Measurements from ENCODE around the gene PIGR.

The PIGR gene

GRCh38 chr1:206967096-206967849 lies 21.0 kb upstream of the PIGR start:
- Mint-ChIP-seq H3K4me1 (ENCODE audit: low read depth) (peaks cover 32% of the 10 kb centered on the region), H3K27me3 (no peaks in the 10 kb centered on the region), H3K4me3 (no peak overlapping the region), H3K36me3 (ENCODE audit: low read depth) (no peaks in the 10 kb centered on the region), H3K9me3 (no peaks in the 10 kb centered on the region), H3K27ac (peak overlapping the region; percentile 34)
- DNase-seq: no peak

- no peak overlapping the region for H3K27ac Mint-ChIP-seq
- H3K36me3 Mint-ChIP-seq (ENCODE audit: low read depth): no peaks in the 10 kb centered on the region
- no peak for DNase-seq
- no peaks in the 10 kb centered on the region for H3K27me3 Mint-ChIP-seq
- no peaks in the 10 kb centered on the region for H3K9me3 Mint-ChIP-seq
- H3K4me1 Mint-ChIP-seq (ENCODE audit: low read depth): peaks cover 35% of the 10 kb centered on the region
- H3K4me3 Mint-ChIP-seq: no peak overlapping the region
These were observed 19.5 kb upstream of the PIGR start for GRCh38 chr1:206965781-206966180.

GRCh38 chr1:206963740-206964139 lies 17.5 kb upstream of the PIGR start:
- Mint-ChIP-seq H3K27ac (no peak overlapping the region), H3K4me3 (no peak overlapping the region), H3K27me3 (no peaks in the 10 kb centered on the region), H3K4me1 (ENCODE audit: low read depth) (peaks cover 35% of the 10 kb centered on the region), H3K36me3 (ENCODE audit: low read depth) (no peaks in the 10 kb centered on the region), H3K9me3 (no peaks in the 10 kb centered on the region)
- DNase-seq: no peak

GRCh38 chr1:206963119-206963712 lies 16.9 kb upstream of the PIGR start:
- H3K27ac Mint-ChIP-seq: no peak overlapping the region
- H3K9me3 Mint-ChIP-seq: no peaks in the 10 kb centered on the region
- H3K27me3 Mint-ChIP-seq: no peaks in the 10 kb centered on the region
- no peak for DNase-seq
- H3K36me3 Mint-ChIP-seq (ENCODE audit: low read depth): no peaks in the 10 kb centered on the region
- H3K4me1 Mint-ChIP-seq (ENCODE audit: low read depth): peaks cover 32% of the 10 kb centered on the region
- no peak overlapping the region for H3K4me3 Mint-ChIP-seq

GRCh38 chr1:206962272-206962671 lies 16.0 kb upstream of the PIGR start:
- no peak overlapping the region for H3K27ac Mint-ChIP-seq
- H3K4me3 Mint-ChIP-seq: no peak overlapping the region
- no peaks in the 10 kb centered on the region for H3K9me3 Mint-ChIP-seq

GRCh38 chr1:206961668-206962067 lies 15.4 kb upstream of the PIGR start:
- DNase-seq: no peak
- Mint-ChIP-seq H3K4me3 (no peak overlapping the region), H3K27me3 (no peaks in the 10 kb centered on the region), H3K27ac (no peak overlapping the region), H3K9me3 (no peaks in the 10 kb centered on the region), H3K4me1 (ENCODE audit: low read depth) (peaks cover 17% of the 10 kb centered on the region), H3K36me3 (ENCODE audit: low read depth) (no peaks in the 10 kb centered on the region)

More at GRCh38 chr1:206962272-206962671, 16.0 kb upstream of the PIGR start:
- Mint-ChIP-seq H3K4me1 (ENCODE audit: low read depth) (peaks cover 23% of the 10 kb centered on the region), H3K36me3 (ENCODE audit: low read depth) (no peaks in the 10 kb centered on the region), H3K27me3 (no peaks in the 10 kb centered on the region)
- no peak for DNase-seq

GRCh38 chr1:206960676-206961386 lies 14.6 kb upstream of the PIGR start:
- DNase-seq: no peak
- Mint-ChIP-seq H3K9me3 (no peaks in the 10 kb centered on the region), H3K4me3 (no peak overlapping the region), H3K36me3 (ENCODE audit: low read depth) (no peaks in the 10 kb centered on the region), H3K27me3 (no peaks in the 10 kb centered on the region), H3K4me1 (ENCODE audit: low read depth) (peaks cover 16% of the 10 kb centered on the region), H3K27ac (no peak overlapping the region)

GRCh38 chr1:206958144-206958543 lies 11.9 kb upstream of the PIGR start:
- Mint-ChIP-seq H3K27ac (no peak overlapping the region), H3K9me3 (no peaks in the 10 kb centered on the region), H3K4me3 (no peak overlapping the region), H3K4me1 (ENCODE audit: low read depth) (peaks cover 32% of the 10 kb centered on the region), H3K36me3 (ENCODE audit: low read depth) (no peaks in the 10 kb centered on the region), H3K27me3 (no peaks in the 10 kb centered on the region)
- DNase-seq: no peak

- Mint-ChIP-seq H3K36me3 (ENCODE audit: low read depth) (no peaks in the 10 kb centered on the region), H3K9me3 (no peaks in the 10 kb centered on the region), H3K27ac (no peak overlapping the region), H3K4me1 (ENCODE audit: low read depth) (peaks cover 27% of the 10 kb centered on the region), H3K4me3 (no peak overlapping the region), H3K27me3 (no peaks in the 10 kb centered on the region)
- DNase-seq: no peak
These were observed 11.4 kb upstream of the PIGR start for GRCh38 chr1:206957639-206958038.

- H3K9me3 Mint-ChIP-seq: no peaks in the 10 kb centered on the region
- no peak overlapping the region for H3K4me3 Mint-ChIP-seq
- no peak for DNase-seq
- H3K36me3 Mint-ChIP-seq (ENCODE audit: low read depth): no peaks in the 10 kb centered on the region
- peaks cover 19% of the 10 kb centered on the region for H3K4me1 Mint-ChIP-seq (ENCODE audit: low read depth)
- H3K27me3 Mint-ChIP-seq: no peaks in the 10 kb centered on the region
- no peak overlapping the region for H3K27ac Mint-ChIP-seq
These were observed 9.5 kb upstream of the PIGR start for GRCh38 chr1:206955476-206956451.

- peaks cover 19% of the 10 kb centered on the region for H3K4me1 Mint-ChIP-seq (ENCODE audit: low read depth)
- no peak for DNase-seq
- H3K27me3 Mint-ChIP-seq: no peaks in the 10 kb centered on the region
- no peak overlapping the region for H3K27ac Mint-ChIP-seq
- H3K9me3 Mint-ChIP-seq: no peaks in the 10 kb centered on the region
- no peaks in the 10 kb centered on the region for H3K36me3 Mint-ChIP-seq (ENCODE audit: low read depth)
- H3K4me3 Mint-ChIP-seq: no peak overlapping the region
These were observed 8.4 kb upstream of the PIGR start for GRCh38 chr1:206954459-206955342.

- no peak for DNase-seq
- H3K9me3 Mint-ChIP-seq: no peaks in the 10 kb centered on the region
- no peaks in the 10 kb centered on the region for H3K36me3 Mint-ChIP-seq (ENCODE audit: low read depth)
- no peaks in the 10 kb centered on the region for H3K27me3 Mint-ChIP-seq
- no peak overlapping the region for H3K27ac Mint-ChIP-seq
- H3K4me1 Mint-ChIP-seq (ENCODE audit: low read depth): peaks cover 19% of the 10 kb centered on the region
- H3K4me3 Mint-ChIP-seq: no peak overlapping the region
These were observed 7.4 kb upstream of the PIGR start for GRCh38 chr1:206953626-206954025.

GRCh38 chr1:206953126-206953525 lies 6.9 kb upstream of the PIGR start:
- no peak for DNase-seq
- Mint-ChIP-seq H3K27ac (no peak overlapping the region), H3K4me1 (ENCODE audit: low read depth) (peaks cover 19% of the 10 kb centered on the region), H3K4me3 (no peak overlapping the region), H3K27me3 (no peaks in the 10 kb centered on the region), H3K9me3 (no peaks in the 10 kb centered on the region), H3K36me3 (ENCODE audit: low read depth) (no peaks in the 10 kb centered on the region)
